Gastroesophageal sphincter (tissue), 3 donors: ENCODE measurements around the gene CDCA8.

ENCODE experiments used
- EP300 ChIP-seq: sonication (generic); formaldehyde crosslinking; IDR thresholded peaks from one replicate; pipeline ENCODE4 v1.6.1; 2017; ENCODE audit warnings: antibody characterized with exemption, mild to moderate bottlenecking
- POLR2AphosphoS5 ChIP-seq: sonication (generic); formaldehyde crosslinking; IDR thresholded peaks from one replicate; pipeline ENCODE4 v1.6.1; 2017; ENCODE audit warnings: antibody characterized with exemption
- TF ChIP-seq, protein P1 (sequence below), 4 experiments: fragments of 200-600 bp in 2 of 4; fragments of 450-650 bp in 2 of 4; sonication (generic) in 1 of 4; IDR thresholded peaks; one replicate each; pipeline ENCODE4 v1.5.1; 2017 to 2019; ENCODE audit warnings: antibody characterized with exemption in 4 of 4, mild to moderate bottlenecking in 2 of 4, moderate library complexity in 2 of 4

DNA sequence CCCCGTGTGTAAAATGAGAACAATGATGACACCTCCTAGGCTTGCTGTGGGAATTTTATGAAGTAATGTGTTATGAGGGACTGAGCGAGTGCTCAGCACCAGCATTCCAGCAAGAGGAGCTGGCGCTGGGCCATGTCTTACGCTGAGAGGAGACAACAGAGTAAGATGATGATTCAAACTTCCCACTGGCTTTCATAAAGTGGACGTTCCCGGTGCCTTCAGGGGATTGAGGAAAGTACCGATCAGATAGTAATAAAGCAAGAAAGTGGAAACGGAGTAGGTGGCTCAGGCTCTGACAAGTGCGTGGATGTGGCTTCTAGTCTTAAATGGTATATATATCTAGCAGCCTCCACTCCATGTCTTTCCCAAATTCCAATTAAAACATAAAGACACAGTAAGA is 48.8 kb downstream of the CDCA8 start:
- TF ChIP-seq POLR2AphosphoS5 (no peak), EP300 (no peak)
- TF ChIP-seq, protein P1, sequence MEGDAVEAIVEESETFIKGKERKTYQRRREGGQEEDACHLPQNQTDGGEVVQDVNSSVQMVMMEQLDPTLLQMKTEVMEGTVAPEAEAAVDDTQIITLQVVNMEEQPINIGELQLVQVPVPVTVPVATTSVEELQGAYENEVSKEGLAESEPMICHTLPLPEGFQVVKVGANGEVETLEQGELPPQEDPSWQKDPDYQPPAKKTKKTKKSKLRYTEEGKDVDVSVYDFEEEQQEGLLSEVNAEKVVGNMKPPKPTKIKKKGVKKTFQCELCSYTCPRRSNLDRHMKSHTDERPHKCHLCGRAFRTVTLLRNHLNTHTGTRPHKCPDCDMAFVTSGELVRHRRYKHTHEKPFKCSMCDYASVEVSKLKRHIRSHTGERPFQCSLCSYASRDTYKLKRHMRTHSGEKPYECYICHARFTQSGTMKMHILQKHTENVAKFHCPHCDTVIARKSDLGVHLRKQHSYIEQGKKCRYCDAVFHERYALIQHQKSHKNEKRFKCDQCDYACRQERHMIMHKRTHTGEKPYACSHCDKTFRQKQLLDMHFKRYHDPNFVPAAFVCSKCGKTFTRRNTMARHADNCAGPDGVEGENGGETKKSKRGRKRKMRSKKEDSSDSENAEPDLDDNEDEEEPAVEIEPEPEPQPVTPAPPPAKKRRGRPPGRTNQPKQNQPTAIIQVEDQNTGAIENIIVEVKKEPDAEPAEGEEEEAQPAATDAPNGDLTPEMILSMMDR (IDR thresholded peaks at IDR 0.05) = no peak
